Stimulated activated memory B cell treated with anti-CD40 and anti-IgM and Interleukin-4, amounts not matched to agents 10 μg/mL and 1 μg/mL and 100 μg/mL, for 72 hours (primary cell): ENCODE data around the gene PICK1.

Experiments
- ATAC-seq: fragments of 150-1000 bp; cut with Tn5 transposase; 2 replicates; pipeline ENCODE4 v1.10.0; 2021
- H3K27ac Mint-ChIP-seq: one replicate; pipeline ENCODE4 v1.8.0; 2022; ENCODE audit warnings: mild to moderate bottlenecking, mixed read lengths
- H3K27me3 Mint-ChIP-seq: one replicate; pipeline ENCODE4 v1.8.0; 2022; ENCODE audit warnings: mixed read lengths
- H3K36me3 Mint-ChIP-seq: one replicate; pipeline ENCODE4 v1.8.0; 2022; ENCODE audit warnings: mixed read lengths
- H3K4me1 Mint-ChIP-seq: one replicate; pipeline ENCODE4 v1.8.0; 2022; ENCODE audit warnings: mixed read lengths
- H3K4me3 Mint-ChIP-seq: one replicate; pipeline ENCODE4 v1.8.0; 2022; ENCODE audit warnings: mild to moderate bottlenecking, moderate library complexity, mixed read lengths
- H3K9me3 Mint-ChIP-seq: one replicate; pipeline ENCODE4 v1.8.0; 2022; ENCODE audit warnings: mixed read lengths

The PICK1 gene

DNA sequence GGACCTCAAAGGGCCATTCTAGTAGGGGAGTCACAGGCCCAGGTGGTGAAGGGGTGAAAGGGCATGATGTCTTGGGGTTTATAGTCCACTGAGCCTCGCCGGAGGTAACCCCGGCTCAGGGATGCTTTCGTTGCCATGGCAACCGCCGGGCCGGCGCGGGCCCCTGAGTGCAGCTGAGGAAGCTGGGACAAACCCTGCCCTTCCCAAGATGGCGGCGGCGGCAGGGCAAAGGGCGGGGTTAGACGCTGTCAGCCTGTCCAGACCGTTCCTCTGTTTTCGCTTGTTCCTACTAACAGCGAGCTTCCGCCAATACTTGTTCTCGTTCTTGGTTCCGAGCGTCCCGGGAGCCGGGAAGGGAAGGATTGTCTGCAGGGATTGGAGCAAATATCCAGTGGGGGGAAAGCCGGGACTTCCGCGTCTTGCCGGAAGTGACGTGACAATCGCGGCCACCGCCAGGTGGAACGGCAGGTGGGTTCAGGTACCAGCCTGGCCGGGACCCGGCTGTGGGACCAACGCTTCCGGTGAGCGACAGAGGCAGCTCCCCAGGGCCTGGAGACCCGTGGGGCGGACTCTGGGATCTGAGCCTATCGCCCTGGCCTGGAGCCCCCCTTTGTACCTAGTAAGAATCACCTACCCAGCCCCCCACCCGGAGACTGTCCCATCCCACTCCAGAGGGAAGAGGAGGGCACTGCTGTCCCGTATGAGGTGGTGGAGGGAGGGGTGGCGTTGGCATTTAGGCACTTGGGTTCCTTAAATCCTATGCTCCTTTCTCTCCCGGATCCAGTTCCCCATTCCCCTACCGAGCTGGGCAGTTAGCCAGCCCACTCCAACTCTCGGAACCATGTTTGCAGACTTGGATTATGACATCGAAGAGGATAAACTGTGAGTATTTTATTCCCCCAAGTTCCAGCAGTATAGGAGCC is at the start of gene PICK1:
Gene PICK1 (plus strand): TSS at position 436 of the 923 bp plus-strand sequence. CDS start 406 bp downstream, at position 842.
- Mint-ChIP-seq H3K4me1 (peaks cover 29% of the 10 kb centered on the region), H3K36me3 (peaks cover 24% of the 10 kb centered on the region), H3K27me3 (peaks cover 22% of the 10 kb centered on the region), H3K27ac (peak within 1 kb of the TSS; percentile 97), H3K9me3 (no peaks in the 10 kb centered on the region), H3K4me3 (peak within 1 kb of the TSS; percentile 92)
- peak; percentile 87 for ATAC-seq

DNA sequence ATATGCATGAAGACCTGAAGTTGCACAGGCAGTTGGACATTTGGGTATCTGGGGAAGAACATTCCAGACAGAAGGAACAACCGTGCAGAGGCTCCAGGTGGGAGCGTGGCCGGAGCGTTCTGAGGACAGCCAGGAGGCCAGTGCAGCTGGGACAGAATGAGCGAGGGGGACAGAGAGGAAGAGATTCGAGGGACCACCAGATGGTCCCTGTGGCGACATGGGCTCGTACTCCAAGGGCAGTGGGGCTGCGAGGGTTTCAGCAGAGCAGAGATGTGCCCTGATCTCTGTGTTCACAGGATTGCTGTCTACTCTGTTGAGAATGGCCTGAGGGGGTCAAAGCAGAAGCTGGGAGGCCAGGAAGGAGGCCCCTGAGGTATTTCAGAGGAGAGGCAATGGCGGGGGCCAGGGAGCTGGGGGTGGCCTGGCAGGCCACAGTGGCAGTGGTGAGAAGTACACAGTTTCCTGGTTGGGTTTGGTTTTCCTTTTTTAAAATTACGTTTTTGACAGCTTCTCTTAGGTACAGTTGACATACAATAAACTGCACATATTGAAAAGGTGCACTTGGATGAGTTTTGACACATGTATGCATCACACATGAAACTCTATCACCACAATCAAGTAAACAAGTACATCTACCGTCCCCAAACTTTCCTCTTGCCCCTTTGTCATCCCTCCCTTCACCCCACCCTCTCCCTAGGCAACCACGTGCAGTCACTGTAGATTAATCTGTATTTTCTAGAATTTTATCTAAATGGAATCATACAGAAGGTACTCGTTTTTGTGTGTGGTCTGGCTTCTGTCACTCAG is 48.0 kb upstream of the PICK1 start:
- no peak for ATAC-seq
- peaks cover 6% of the 10 kb centered on the region for H3K4me1 Mint-ChIP-seq
- no peak overlapping the region for H3K27ac Mint-ChIP-seq
- no peak overlapping the region for H3K4me3 Mint-ChIP-seq
- H3K27me3 Mint-ChIP-seq: no peaks in the 10 kb centered on the region
- no peaks in the 10 kb centered on the region for H3K36me3 Mint-ChIP-seq
- H3K9me3 Mint-ChIP-seq: no peaks in the 10 kb centered on the region

DNA sequence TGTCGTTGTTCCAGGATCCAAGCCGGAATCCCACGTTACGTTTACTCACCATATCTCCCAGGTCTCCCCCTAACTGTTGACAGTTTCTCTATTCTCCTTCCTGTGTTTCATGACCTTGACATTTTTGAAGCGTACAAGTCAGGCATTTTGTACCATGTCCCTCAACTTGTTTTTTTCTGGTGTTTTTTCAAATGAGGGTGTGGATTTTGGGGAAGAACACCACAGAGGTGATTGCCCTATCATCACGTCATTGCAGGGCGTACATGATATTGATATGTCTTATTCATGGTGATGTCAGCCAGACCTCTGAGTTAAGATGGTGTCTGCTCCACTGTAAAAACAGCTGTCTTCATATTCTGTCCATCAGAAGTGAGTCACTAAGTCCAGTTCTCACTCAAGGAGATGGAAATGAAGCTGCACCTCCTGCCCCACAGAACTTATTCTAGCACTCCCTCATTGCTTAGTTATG is 44.6 kb upstream of the PICK1 start:
- H3K4me3 Mint-ChIP-seq: no peak overlapping the region
- no peaks in the 10 kb centered on the region for H3K9me3 Mint-ChIP-seq
- peaks cover 6% of the 10 kb centered on the region for H3K4me1 Mint-ChIP-seq
- no peak overlapping the region for H3K27ac Mint-ChIP-seq
- no peaks in the 10 kb centered on the region for H3K27me3 Mint-ChIP-seq
- H3K36me3 Mint-ChIP-seq: no peaks in the 10 kb centered on the region
- no peak for ATAC-seq

DNA sequence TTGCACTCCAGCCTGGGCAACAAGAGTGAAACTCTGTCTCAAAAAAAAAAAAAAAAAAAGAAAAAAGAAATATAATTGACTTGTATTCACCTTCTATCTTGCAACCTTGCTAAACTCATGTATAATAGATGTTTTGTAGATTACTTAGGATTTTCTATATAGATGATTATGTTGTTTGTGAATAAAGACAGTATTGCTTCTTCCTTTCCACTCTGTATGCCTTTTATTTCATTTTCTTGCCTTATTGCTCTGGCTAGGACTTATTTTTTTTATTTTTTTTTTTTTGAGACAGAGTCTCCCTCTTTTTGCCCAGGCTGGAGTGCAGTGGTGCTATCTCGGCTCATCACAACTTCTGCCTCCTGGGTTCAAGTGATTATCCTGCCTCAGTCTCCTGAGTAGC is 43.1 kb upstream of the PICK1 start:
- no peak for ATAC-seq
- no peak overlapping the region for H3K4me3 Mint-ChIP-seq
- H3K9me3 Mint-ChIP-seq: no peaks in the 10 kb centered on the region
- peaks cover 6% of the 10 kb centered on the region for H3K4me1 Mint-ChIP-seq
- H3K27me3 Mint-ChIP-seq: no peaks in the 10 kb centered on the region
- H3K36me3 Mint-ChIP-seq: no peaks in the 10 kb centered on the region
- no peak overlapping the region for H3K27ac Mint-ChIP-seq

DNA sequence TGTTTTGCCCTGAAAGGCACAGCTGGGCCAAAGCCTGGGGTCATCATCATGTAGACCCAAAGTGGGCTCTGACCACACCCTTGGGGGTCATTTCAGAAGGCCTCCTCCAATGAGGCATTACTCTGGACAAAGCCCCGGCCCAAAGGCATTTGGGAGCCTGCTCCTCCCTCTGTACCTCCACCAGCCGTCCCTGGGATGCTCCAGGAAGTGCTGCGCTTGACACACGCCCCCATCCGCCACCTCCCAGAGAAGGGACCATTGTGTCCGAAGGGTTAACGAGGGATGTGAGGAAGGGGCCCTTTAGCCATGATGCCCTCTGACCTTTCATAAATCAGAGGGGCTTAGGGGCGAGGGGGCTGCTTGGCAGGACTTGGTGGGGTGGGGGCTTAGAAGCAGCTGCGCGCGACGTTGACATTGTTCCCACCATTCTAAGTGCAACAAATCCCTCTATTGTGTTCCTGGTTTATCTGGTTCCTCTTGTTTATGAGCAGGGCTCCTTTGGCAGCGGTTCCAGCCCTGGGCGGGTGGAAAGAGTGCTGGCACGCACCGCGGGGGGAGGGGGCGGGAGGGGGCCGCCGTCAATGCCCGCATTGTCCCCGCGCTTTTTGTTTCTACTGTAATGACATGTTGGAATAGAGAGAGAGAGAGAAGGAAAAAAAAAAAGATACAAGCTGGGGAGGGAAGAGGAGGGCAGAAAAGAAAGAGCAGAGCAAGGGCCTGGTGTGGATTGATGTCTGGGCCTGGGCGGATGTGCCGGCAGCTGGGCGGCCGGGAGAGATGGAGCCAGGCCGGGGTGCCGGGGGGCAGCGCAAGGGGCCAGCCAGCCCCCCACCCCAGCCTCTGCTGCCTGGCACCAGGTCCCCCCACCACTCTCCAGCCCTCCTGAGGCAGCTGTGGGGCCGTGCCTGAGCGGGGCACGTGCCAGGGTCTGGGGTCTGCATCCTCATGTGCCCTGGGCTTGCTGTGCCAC is 40.7 kb upstream of the PICK1 start:
- Mint-ChIP-seq H3K27ac (no peak overlapping the region), H3K9me3 (no peaks in the 10 kb centered on the region), H3K4me3 (no peak overlapping the region), H3K36me3 (no peaks in the 10 kb centered on the region), H3K4me1 (peaks cover 5% of the 10 kb centered on the region), H3K27me3 (no peaks in the 10 kb centered on the region)
- no peak for ATAC-seq

DNA sequence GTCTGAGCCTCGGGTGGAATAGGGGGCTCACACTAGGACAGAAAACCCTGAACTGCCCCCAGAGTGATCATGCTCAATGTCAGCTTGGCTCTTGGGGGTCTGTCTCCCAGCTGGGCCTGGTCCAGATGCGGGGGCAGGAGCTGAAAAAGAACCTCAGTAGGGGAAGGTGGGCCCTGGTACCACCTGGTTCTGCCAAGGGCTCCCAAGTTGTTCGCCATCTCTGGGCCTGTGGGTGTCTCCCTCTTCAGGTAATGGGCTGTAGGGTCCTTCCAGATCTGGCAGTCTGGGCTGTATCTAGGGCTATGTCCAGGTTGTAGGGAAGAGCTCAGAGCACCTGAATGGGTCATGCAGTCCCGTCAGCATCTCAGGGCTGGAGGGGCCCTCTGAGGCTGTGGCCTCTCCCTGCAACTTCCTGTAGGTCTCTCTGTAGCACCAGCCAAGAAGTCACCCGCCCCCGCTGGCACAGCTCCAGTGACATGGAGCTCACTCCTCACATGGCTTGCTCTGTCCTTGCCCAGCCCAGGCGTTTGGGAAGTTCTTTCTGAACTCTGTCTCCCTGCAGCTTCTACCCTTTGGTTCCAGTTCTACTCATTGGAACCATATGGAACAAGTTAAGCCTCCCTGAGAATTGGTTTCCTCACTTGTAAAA is 39.8 kb upstream of the PICK1 start:
- no peak overlapping the region for H3K4me3 Mint-ChIP-seq
- H3K9me3 Mint-ChIP-seq: no peaks in the 10 kb centered on the region
- no peaks in the 10 kb centered on the region for H3K36me3 Mint-ChIP-seq
- no peaks in the 10 kb centered on the region for H3K27me3 Mint-ChIP-seq
- no peak overlapping the region for H3K27ac Mint-ChIP-seq
- no peak for ATAC-seq
- peaks cover 5% of the 10 kb centered on the region for H3K4me1 Mint-ChIP-seq

DNA sequence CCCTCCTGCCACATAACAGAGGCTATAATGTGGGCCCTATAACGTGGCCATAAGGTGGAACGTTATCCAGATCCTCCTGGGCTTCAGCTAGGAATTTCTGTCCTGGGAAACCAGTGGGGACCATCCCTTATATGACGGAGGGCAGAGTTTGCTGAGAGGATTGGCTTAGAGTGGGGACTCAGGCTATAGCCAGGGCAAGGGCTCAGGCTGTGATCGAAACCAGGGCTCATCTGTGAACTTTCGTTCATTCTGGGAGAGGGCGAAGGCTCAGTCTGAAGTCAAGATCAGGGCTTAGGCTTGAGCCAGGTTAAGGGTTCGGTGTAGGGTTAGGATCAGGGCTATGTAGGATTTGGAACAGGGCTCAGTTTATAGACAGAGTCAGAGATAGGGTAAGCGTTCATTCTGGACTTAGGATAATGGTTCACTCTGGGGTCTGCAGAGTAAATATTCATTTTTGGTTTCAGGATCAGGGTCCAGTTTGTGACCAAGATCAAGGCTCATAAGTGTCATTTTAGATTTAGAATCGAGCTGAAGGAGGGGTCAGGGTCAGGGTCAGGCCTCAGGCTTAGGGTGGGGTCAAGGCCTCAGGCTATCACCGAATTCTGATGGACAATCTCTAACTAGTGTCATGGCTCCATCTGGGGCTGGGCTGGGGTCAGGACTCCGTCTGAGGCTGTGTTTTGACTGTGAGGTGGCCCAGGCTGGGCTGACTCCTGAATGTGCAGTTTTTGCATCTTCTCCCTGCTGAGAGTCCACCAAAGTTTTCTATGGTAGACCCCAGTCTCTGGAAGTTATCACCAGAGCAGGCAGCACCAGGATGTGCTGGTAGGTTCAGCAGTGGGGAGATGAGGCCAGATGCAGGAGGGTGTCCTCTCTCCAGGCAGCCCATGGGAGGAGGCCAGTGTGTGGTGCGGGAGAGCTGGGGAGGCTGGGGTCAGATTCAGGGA is 39.0 kb upstream of the PICK1 start:
- H3K4me1 Mint-ChIP-seq: peaks cover 5% of the 10 kb centered on the region

DNA sequence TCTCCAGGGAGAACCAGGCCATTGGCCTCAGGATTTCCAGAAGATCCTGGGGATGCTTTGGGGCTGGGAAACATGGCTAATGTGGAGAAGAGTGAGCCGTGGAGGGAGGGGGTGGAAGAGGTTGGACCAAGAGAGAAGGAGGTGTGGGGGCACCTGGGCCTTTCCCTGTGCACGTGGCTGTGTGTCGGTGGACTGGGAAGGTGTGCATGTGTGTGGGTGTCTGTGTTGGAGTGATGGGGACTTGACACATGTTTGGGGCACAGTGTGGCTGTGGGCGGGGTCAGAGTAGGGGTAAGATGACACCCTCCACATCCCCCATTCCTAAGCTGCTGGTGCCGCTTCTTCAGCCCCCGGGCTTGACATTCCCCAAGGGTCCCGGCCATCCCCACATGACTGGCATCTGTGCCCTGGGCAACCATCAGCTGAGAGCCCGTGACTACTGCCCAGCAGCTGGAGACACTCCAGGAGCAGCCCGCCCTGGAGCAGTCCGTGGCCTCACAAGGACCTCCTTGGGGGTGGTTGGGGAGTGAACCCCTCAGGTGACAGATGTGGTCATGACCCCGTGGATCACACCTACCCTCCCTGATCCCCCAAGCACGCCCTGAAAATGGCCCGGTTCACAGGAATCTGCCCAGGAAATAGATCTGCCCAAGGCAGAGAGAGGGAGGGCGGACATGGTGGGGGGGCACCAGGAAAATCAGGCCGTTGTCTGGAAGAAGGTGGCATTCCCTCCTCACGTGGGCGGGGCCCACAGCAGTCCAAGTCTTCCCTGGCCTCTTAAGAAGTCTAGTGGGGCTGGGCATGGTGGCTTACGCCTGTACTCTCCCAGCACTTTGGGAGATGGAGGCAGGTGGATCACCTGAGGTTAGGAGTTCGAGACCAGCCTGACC is 38.0 kb upstream of the PICK1 start:
- H3K9me3 Mint-ChIP-seq: no peaks in the 10 kb centered on the region
- no peaks in the 10 kb centered on the region for H3K27me3 Mint-ChIP-seq
- H3K4me3 Mint-ChIP-seq: no peak overlapping the region
- H3K36me3 Mint-ChIP-seq: no peaks in the 10 kb centered on the region
- ATAC-seq: peak; percentile 8
- no peak overlapping the region for H3K27ac Mint-ChIP-seq
- H3K4me1 Mint-ChIP-seq: peaks cover 5% of the 10 kb centered on the region

More for the DNA sequence above, 39.0 kb upstream of the PICK1 start:
- ATAC-seq: no peak
- no peaks in the 10 kb centered on the region for H3K36me3 Mint-ChIP-seq
- no peaks in the 10 kb centered on the region for H3K9me3 Mint-ChIP-seq
- H3K4me3 Mint-ChIP-seq: no peak overlapping the region
- H3K27ac Mint-ChIP-seq: no peak overlapping the region
- no peaks in the 10 kb centered on the region for H3K27me3 Mint-ChIP-seq

DNA sequence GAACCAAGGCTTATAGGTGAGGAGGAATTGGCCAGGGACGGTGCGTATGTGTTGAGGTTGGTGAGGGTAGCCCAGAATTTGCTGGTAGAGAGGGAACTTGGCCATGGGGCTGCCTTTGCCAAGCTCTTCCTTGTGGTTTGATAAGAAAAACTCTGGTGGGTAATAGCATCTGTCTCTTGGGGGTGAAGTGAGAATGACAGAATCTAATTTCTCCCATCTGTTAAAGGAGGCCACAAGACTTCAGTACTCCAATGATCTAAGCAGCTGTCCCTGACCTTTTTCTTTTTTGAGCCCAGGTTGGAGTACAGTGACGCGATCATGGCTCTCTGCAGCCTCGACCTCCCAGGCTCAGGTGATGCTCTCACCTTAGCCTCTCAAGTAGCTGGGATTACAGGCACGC is 36.0 kb upstream of the PICK1 start:
- Mint-ChIP-seq H3K4me1 (peaks cover 5% of the 10 kb centered on the region), H3K27ac (no peak overlapping the region), H3K27me3 (peaks cover 12% of the 10 kb centered on the region), H3K9me3 (no peaks in the 10 kb centered on the region), H3K4me3 (no peak overlapping the region), H3K36me3 (no peaks in the 10 kb centered on the region)
- no peak for ATAC-seq

DNA sequence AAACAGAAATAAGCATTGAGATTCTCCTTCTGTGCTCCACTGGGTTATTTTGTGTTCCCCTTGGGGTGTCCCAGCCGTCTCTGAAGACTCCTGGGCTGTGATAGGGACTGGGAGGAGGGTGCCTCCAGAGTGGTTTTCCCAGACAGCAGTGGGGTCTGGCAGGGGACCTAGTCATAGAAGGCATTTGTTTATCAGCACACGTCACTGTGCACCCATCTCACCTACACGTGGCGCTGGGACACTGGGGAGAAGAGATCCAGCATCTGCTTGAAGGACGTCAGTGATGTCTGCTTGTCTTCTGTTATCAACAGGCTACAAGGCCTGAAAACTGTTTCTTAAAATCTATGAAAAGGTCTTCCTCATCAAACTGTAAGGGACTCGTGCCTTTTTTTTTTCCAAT is 34.2 kb upstream of the PICK1 start:
- no peak for ATAC-seq

DNA sequence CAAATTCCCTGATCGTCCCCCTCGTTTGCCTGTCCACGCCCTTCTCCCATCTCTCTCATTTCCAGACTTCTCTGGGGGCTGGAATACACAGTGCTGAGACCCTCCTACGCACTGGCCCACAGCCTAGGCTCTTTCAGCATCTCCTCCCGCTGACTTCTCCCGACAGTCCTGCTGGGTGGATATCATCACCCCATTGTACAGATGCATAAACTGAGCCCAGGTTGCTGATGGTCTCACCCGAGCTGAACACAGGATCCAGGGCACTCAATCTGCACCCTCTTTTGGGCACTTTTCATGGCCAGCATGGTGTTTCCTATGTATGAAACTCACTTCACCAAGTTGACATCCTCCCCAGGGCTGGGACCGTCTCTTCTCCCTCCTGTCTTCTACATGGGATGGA is 31.7 kb upstream of the PICK1 start:
- H3K27ac Mint-ChIP-seq: no peak overlapping the region
- no peak for ATAC-seq
- H3K9me3 Mint-ChIP-seq: no peaks in the 10 kb centered on the region
- H3K4me1 Mint-ChIP-seq: no peaks in the 10 kb centered on the region
- no peaks in the 10 kb centered on the region for H3K36me3 Mint-ChIP-seq
- no peak overlapping the region for H3K4me3 Mint-ChIP-seq
- peaks cover 22% of the 10 kb centered on the region for H3K27me3 Mint-ChIP-seq

More for the DNA sequence above, 34.2 kb upstream of the PICK1 start:
- H3K36me3 Mint-ChIP-seq: no peaks in the 10 kb centered on the region
- peaks cover 5% of the 10 kb centered on the region for H3K4me1 Mint-ChIP-seq
- H3K4me3 Mint-ChIP-seq: no peak overlapping the region
- H3K27ac Mint-ChIP-seq: no peak overlapping the region
- H3K27me3 Mint-ChIP-seq: peaks cover 13% of the 10 kb centered on the region
- H3K9me3 Mint-ChIP-seq: no peaks in the 10 kb centered on the region

DNA sequence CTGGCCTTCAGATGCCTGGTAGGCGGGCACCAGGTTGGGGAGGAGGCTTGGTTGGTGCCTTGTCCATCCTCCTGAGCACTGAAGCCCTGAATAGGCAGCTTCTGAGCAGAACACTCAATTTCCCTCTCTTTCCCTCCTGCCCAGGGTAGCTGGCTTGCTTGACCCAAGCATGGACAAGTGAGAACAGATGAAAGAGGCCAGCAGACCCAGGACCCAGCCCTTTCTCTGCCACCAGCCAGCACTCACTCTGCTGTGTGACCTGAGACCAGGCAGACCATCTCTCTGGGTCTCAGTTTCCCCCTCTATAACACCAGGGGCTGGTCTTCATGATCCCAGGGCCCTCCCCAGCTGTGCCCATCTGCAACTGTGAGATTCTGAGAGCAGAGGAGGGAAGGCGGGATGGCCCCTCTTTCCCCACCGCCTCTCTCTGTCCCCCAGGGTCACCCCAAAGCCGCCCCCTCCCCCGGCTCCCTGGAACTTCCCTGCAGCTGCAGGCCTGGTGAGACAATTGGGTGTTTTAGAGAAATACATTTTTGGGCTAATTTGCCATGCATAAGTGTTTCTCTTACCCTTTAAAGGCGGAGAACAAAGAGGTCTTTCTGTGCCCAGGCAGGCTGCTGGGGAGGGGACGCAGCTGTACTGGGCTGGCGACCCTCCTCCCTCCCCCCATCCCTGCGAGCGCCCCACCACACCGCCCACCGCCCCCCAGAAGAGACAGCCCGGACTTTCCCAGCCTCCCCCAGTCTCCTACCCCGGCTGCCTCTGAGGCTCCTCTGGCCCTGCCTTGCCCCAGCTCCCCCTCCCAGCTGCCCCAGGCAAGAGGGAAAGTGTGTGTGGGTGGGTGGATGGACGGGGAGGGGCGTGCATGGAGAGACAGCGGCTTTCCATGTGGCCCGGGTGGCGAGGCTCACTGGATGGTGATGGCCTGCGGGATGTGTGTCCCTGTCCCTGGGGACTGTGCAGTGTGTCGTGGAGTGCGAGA is 30.8 kb upstream of the PICK1 start:
- no peak overlapping the region for H3K4me3 Mint-ChIP-seq
- H3K9me3 Mint-ChIP-seq: no peaks in the 10 kb centered on the region
- peaks cover 22% of the 10 kb centered on the region for H3K27me3 Mint-ChIP-seq
- ATAC-seq: peak; percentile 40
- no peaks in the 10 kb centered on the region for H3K36me3 Mint-ChIP-seq
- no peaks in the 10 kb centered on the region for H3K4me1 Mint-ChIP-seq
- no peak overlapping the region for H3K27ac Mint-ChIP-seq
